ENCODE data around the gene STIP1.

The STIP1 gene

GRCh38 chr11:64224891-64225607 lies 39.1 kb downstream of the STIP1 start:
- peak overlapping the region; percentile 49 for H4K91ac ChIP-seq (ENCODE audit: low read length)
- H3K9ac ChIP-seq (ENCODE audit: low read length): peak overlapping the region; percentile 95
- no peak overlapping the region for H2BK5ac ChIP-seq (ENCODE audit: low read depth, low read length, poor library complexity, severe bottlenecking)
- H3K4me3 ChIP-seq (ENCODE audit: insufficient read depth in 1 of 2, low read depth in 1 of 2, low read length in 2 of 2): peak overlapping the region; percentile 92 to 95
- no peaks in the 10 kb centered on the region for H3K27me3 ChIP-seq (ENCODE audit: control insufficient read depth in 1 of 2, insufficient read depth in 1 of 2, low read length in 2 of 2)
- no peak overlapping the region for H2BK12ac ChIP-seq (ENCODE audit: low read length in 2 of 2)
- H2AFZ ChIP-seq (ENCODE audit: low read depth, low read length): no peak overlapping the region
- H3K18ac ChIP-seq (ENCODE audit: low read depth in 1 of 2, low read length in 2 of 2): no peak overlapping the region
- no peaks in the 10 kb centered on the region for H3K9me3 ChIP-seq (ENCODE audit: control insufficient read depth, low read length)
- H3K27ac ChIP-seq (ENCODE audit: low read length, poor library complexity, severe bottlenecking): peak overlapping the region; percentile 2
- peaks cover 23% of the 10 kb centered on the region for H3K79me1 ChIP-seq (replicated peaks; ENCODE audit: low read length, poor library complexity, severe bottlenecking)
- H3K4ac ChIP-seq (ENCODE audit: low read depth in 1 of 2, low read length in 2 of 2): peak overlapping the region in 1 of 2 experiments; percentile 68
- peaks cover 23 to 36% of the 10 kb centered on the region in 2 experiments for H3K36me3 ChIP-seq (ENCODE audit: control insufficient read depth in 1 of 2, insufficient read depth in 2 of 2, low read depth in 1 of 2, low read length in 2 of 2)
- H3K4me1 ChIP-seq (ENCODE audit: control insufficient read depth, insufficient read depth, low read depth, low read length): peaks cover 51% of the 10 kb centered on the region
- H3K23ac ChIP-seq (ENCODE audit: low read length in 2 of 2): no peak overlapping the region
- peak overlapping the region; percentile 89 for H3K4me2 ChIP-seq (ENCODE audit: low read length, poor library complexity, severe bottlenecking)
- no peak overlapping the region for H3K14ac ChIP-seq (ENCODE audit: low read length in 2 of 2)
- H2BK15ac ChIP-seq (ENCODE audit: low read depth, poor library complexity, severe bottlenecking): peak overlapping the region; percentile 44
- no peak for DNase-seq
- no peak overlapping the region for H2AK5ac ChIP-seq (ENCODE audit: low read length, severe bottlenecking)
- WGBS: 82% methylated on average over 21 of the region's 22 CpGs
- no peak overlapping the region for H2BK120ac ChIP-seq (ENCODE audit: low read depth, low read length)
- peak overlapping the region; percentile 22 for H4K8ac ChIP-seq (ENCODE audit: low read length)

GRCh38 chr11:64225608-64226506 lies 39.9 kb downstream of the STIP1 start, which contains the start of the genes NUDT22 and TRPT1:
Gene NUDT22 (plus strand): TSS chr11:64226274. CDS start chr11:64226653, 379 bp downstream.
Gene TRPT1 (minus strand): TSS chr11:64226186. CDS start chr11:64225860, 326 bp downstream.
- Histone ChIP-seq H4K91ac (ENCODE audit: low read length) (peak within 1 kb of the TSS; percentile 93), H3K23ac (ENCODE audit: low read length in 2 of 2) (peak within 1 kb of the TSS in 1 of 2 experiments; percentile 83), H3K79me1 (replicated peaks; ENCODE audit: low read length, poor library complexity, severe bottlenecking) (peaks cover 24% of the 10 kb centered on the region), H3K14ac (ENCODE audit: low read length in 2 of 2) (peak within 1 kb of the TSS in 1 of 2 experiments; percentile 63), H3K36me3 (ENCODE audit: control insufficient read depth in 1 of 2, insufficient read depth in 2 of 2, low read depth in 1 of 2, low read length in 2 of 2) (peaks cover 19 to 28% of the 10 kb centered on the region in 2 experiments), H2AFZ (ENCODE audit: low read depth, low read length) (peak within 1 kb of the TSS; percentile 95), H2BK12ac (ENCODE audit: low read length in 2 of 2) (peak within 1 kb of the TSS; percentile 28 to 76), H3K9me3 (ENCODE audit: control insufficient read depth, low read length) (no peaks in the 10 kb centered on the region), H3K4me3 (ENCODE audit: insufficient read depth in 1 of 2, low read depth in 1 of 2, low read length in 2 of 2) (peak within 1 kb of the TSS; percentile 92 to 95), H3K18ac (ENCODE audit: low read depth in 1 of 2, low read length in 2 of 2) (peak within 1 kb of the TSS; percentile 89 to 97), H2BK5ac (ENCODE audit: low read depth, low read length, poor library complexity, severe bottlenecking) (peak within 1 kb of the TSS; percentile 90), H3K4me2 (ENCODE audit: low read length, poor library complexity, severe bottlenecking) (peak within 1 kb of the TSS; percentile 89), H2AK5ac (ENCODE audit: low read length, severe bottlenecking) (peak within 1 kb of the TSS; percentile 51), H2BK120ac (ENCODE audit: low read depth, low read length) (peak within 1 kb of the TSS; percentile 50), H3K9ac (ENCODE audit: low read length) (peak within 1 kb of the TSS; percentile 95), H4K8ac (ENCODE audit: low read length) (peak within 1 kb of the TSS; percentile 96), H2BK15ac (ENCODE audit: low read depth, poor library complexity, severe bottlenecking) (peak within 1 kb of the TSS; percentile 73), H3K4ac (ENCODE audit: low read depth in 1 of 2, low read length in 2 of 2) (peak within 1 kb of the TSS; percentile 88 to 94), H3K27me3 (ENCODE audit: control insufficient read depth in 1 of 2, insufficient read depth in 1 of 2, low read length in 2 of 2) (no peaks in the 10 kb centered on the region), H3K27ac (ENCODE audit: low read length, poor library complexity, severe bottlenecking) (peak within 1 kb of the TSS; percentile 80), H3K4me1 (ENCODE audit: control insufficient read depth, insufficient read depth, low read depth, low read length) (peaks cover 52% of the 10 kb centered on the region)
- WGBS: under 1% methylated on average over 47 of the region's 54 CpGs
- peak; percentile 85 for DNase-seq

GRCh38 chr11:64226507-64227051 lies 40.6 kb downstream of the STIP1 start:
- peaks cover 26% of the 10 kb centered on the region for H3K79me1 ChIP-seq (replicated peaks; ENCODE audit: low read length, poor library complexity, severe bottlenecking)
- H2BK12ac ChIP-seq (ENCODE audit: low read length in 2 of 2): peak overlapping the region; percentile 28 to 70
- H3K36me3 ChIP-seq (ENCODE audit: control insufficient read depth in 1 of 2, insufficient read depth in 2 of 2, low read depth in 1 of 2, low read length in 2 of 2): peaks cover 14 to 25% of the 10 kb centered on the region in 2 experiments
- WGBS: 33% methylated on average over 26 of the region's 26 CpGs
- DNase-seq: no peak
- H4K8ac ChIP-seq (ENCODE audit: low read length): peak overlapping the region; percentile 96
- peak overlapping the region; percentile 82 for H3K4me2 ChIP-seq (ENCODE audit: low read length, poor library complexity, severe bottlenecking)
- H3K4ac ChIP-seq (ENCODE audit: low read depth in 1 of 2, low read length in 2 of 2): peak overlapping the region; percentile 88 to 94
- peaks cover 53% of the 10 kb centered on the region for H3K4me1 ChIP-seq (ENCODE audit: control insufficient read depth, insufficient read depth, low read depth, low read length)
- peak overlapping the region; percentile 73 for H2BK15ac ChIP-seq (ENCODE audit: low read depth, poor library complexity, severe bottlenecking)
- H3K9me3 ChIP-seq (ENCODE audit: control insufficient read depth, low read length): no peaks in the 10 kb centered on the region
- peak overlapping the region in 1 of 2 experiments; percentile 63 for H3K14ac ChIP-seq (ENCODE audit: low read length in 2 of 2)
- peak overlapping the region; percentile 51 for H2AK5ac ChIP-seq (ENCODE audit: low read length, severe bottlenecking)
- H3K9ac ChIP-seq (ENCODE audit: low read length): peak overlapping the region; percentile 95
- peak overlapping the region; percentile 76 for H2AFZ ChIP-seq (ENCODE audit: low read depth, low read length)
- H2BK5ac ChIP-seq (ENCODE audit: low read depth, low read length, poor library complexity, severe bottlenecking): peak overlapping the region; percentile 90
- H4K91ac ChIP-seq (ENCODE audit: low read length): peak overlapping the region; percentile 93
- H3K4me3 ChIP-seq (ENCODE audit: insufficient read depth in 1 of 2, low read depth in 1 of 2, low read length in 2 of 2): peak overlapping the region; percentile 92 to 95
- peak overlapping the region; percentile 50 for H2BK120ac ChIP-seq (ENCODE audit: low read depth, low read length)
- H3K27ac ChIP-seq (ENCODE audit: low read length, poor library complexity, severe bottlenecking): peak overlapping the region; percentile 58
- peak overlapping the region; percentile 86 to 97 for H3K18ac ChIP-seq (ENCODE audit: low read depth in 1 of 2, low read length in 2 of 2)
- peak overlapping the region in 1 of 2 experiments; percentile 83 for H3K23ac ChIP-seq (ENCODE audit: low read length in 2 of 2)
- no peaks in the 10 kb centered on the region for H3K27me3 ChIP-seq (ENCODE audit: control insufficient read depth in 1 of 2, insufficient read depth in 1 of 2, low read length in 2 of 2)

All from mesenchymal stem cell (in vitro differentiated cells and primary cell).